Keratinocyte (primary cell): ENCODE measurements around the gene ADRB1. TPM values are rescaled to one million over a fixed set of nuclear protein-coding genes. Genes with fewer than 3 reads are reported as not detected.

Experiments used
- DNase-seq: peaks from one replicate; pipeline ENCODE4 v3.0.0-alpha.2; 2011; ENCODE audit warnings: low read depth, missing footprints, low spot score
- FAIRE-seq: peaks from 2 replicates; lab custom pipeline; 2011; peaks lifted over from hg19 to GRCh38; lab: Jason Lieb, UNC
- H2AFZ ChIP-seq: 2 replicates; pipeline ENCODE4 v1.6.0; 2012; ENCODE audit warnings: low read length, control low read depth, inconsistent platforms; ENCODE audit not compliant: control insufficient read depth
- H3K27ac ChIP-seq: 2 replicates; pipeline ENCODE4 v1.5.1; 2011; ENCODE audit warnings: low read length; ENCODE audit not compliant: control insufficient read depth, insufficient read depth
- H3K27me3 ChIP-seq: 3 replicates; pipeline ENCODE4 v1.6.0; 2011; ENCODE audit warnings: low read length; ENCODE audit not compliant: control insufficient read depth, insufficient read depth; ENCODE audit errors: extremely low read depth
- H3K36me3 ChIP-seq, 2 experiments: 2 replicates in 1 of 2; 3 replicates in 1 of 2; pipeline ENCODE4 v1.5.1; 2011; ENCODE audit warnings: low read length in 2 of 2, mild to moderate bottlenecking in 1 of 2; ENCODE audit not compliant: control insufficient read depth in 2 of 2, insufficient read depth in 2 of 2; ENCODE audit errors: extremely low read depth in 1 of 2
- H3K4me1 ChIP-seq: 3 replicates; pipeline ENCODE4 v1.5.1; 2011; ENCODE audit warnings: low read length; ENCODE audit not compliant: control insufficient read depth, insufficient read depth; ENCODE audit errors: extremely low read depth
- H3K4me2 ChIP-seq: 3 replicates; pipeline ENCODE4 v1.6.0; 2011; ENCODE audit warnings: low read depth, low read length; ENCODE audit not compliant: control insufficient read depth, insufficient read depth; ENCODE audit errors: extremely low read depth
- H3K4me3 ChIP-seq, 3 experiments: fragments of 200-600 bp in 1 of 3; sonication (generic) in 1 of 3; 2 replicates in 2 of 3; 3 replicates in 1 of 3; pipeline ENCODE4 v1.5.1; 2011 to 2016; ENCODE audit warnings: low read length in 3 of 3, mild to moderate bottlenecking in 3 of 3, control low read depth in 2 of 3, inconsistent platforms in 1 of 3, low read depth in 1 of 3, mixed read lengths in 1 of 3, mixed run types in 1 of 3, moderate library complexity in 1 of 3; ENCODE audit not compliant: control insufficient read depth in 2 of 3, insufficient read depth in 2 of 3; ENCODE audit errors: extremely low read depth in 1 of 3
- H3K79me2 ChIP-seq: 2 replicates; pipeline ENCODE4 v1.6.0; 2012; ENCODE audit warnings: low read length; ENCODE audit not compliant: control insufficient read depth, insufficient read depth
- H3K9ac ChIP-seq: 3 replicates; pipeline ENCODE4 v1.6.0; 2011; ENCODE audit warnings: low read length; ENCODE audit not compliant: control insufficient read depth, insufficient read depth; ENCODE audit errors: extremely low read depth
- H3K9me1 ChIP-seq: 3 replicates; pipeline ENCODE4 v1.6.0; 2011; ENCODE audit warnings: low read length; ENCODE audit not compliant: control insufficient read depth, insufficient read depth; ENCODE audit errors: extremely low read depth
- H3K9me3 ChIP-seq: 2 replicates; pipeline ENCODE4 v1.5.1; 2012; ENCODE audit warnings: low read depth, low read length; ENCODE audit not compliant: control insufficient read depth
- H4K20me1 ChIP-seq: 3 replicates; pipeline ENCODE4 v1.6.0; 2011; ENCODE audit warnings: low read length; ENCODE audit not compliant: control insufficient read depth, insufficient read depth; ENCODE audit errors: extremely low read depth
- CTCF ChIP-seq, 3 experiments: IDR thresholded peaks in 1 of 3; conservative IDR thresholded peaks in 1 of 3; optimal IDR thresholded peaks in 1 of 3; 2 replicates in 2 of 3; 3 replicates in 1 of 3; pipeline versions ENCODE3 to v1.5.1; 2011; ENCODE audit warnings: low read length in 3 of 3, mild to moderate bottlenecking in 3 of 3, moderate library complexity in 2 of 3, control low read depth in 1 of 3, inconsistent platforms in 1 of 3; ENCODE audit not compliant: insufficient read depth in 2 of 3; ENCODE audit errors: extremely low read depth in 1 of 3
- EZH2 ChIP-seq: IDR thresholded peaks from one replicate; pipeline ENCODE4 v1.6.1; 2012; ENCODE audit warnings: inconsistent platforms, mild to moderate bottlenecking, low read length, moderate library complexity
- dilution Hi-C: fragments of 300-500 bp; cut with MboI; formaldehyde crosslinking; loops from one replicate; pipeline ENCODE4 v1.7.0; 2020; ENCODE audit warnings: low sequenced_read_pairs; ENCODE audit not compliant: extremely low pct_ligation_motif_present
- polyA plus RNA-seq, 5 experiments: library from polyadenylated mRNA; depleted of rRNA in 3 of 5; stranded (reverse) in 3 of 5; stranded (forward) in 1 of 5; unstranded in 1 of 5; fragments of >200 nt; gene quantifications; 1 replicate in 1 of 5; 2 replicates in 3 of 5; 3 replicates in 1 of 5; pipeline versions ENCODE4 v1.2.1 to v1.2.3, GENCODE V29; 2011 to 2012; ENCODE audit warnings: missing spikeins in 2 of 5, low read depth in 1 of 5, low replicate concordance in 1 of 5

ADRB1 gene
- polyA plus RNA-seq, 1 donor (not counting 4 experiments of a cell fraction or from before 2014, with no cell fraction given), result 0.05 TPM

- Histone ChIP-seq H3K4me3 (no peak overlapping the region), H3K9ac (no peak overlapping the region), H4K20me1 (no peaks in the 10 kb centered on the region), H3K27me3 (no peaks in the 10 kb centered on the region), H2AFZ (no peak overlapping the region), H3K4me2 (peak overlapping the region; percentile 93), H3K9me3 (no peaks in the 10 kb centered on the region), H3K9me1 (no peaks in the 10 kb centered on the region), H3K27ac (peak overlapping the region; percentile 55), H3K79me2 (no peaks in the 10 kb centered on the region), H3K4me1 (peaks cover 15% of the 10 kb centered on the region), H3K36me3 (no peaks in the 10 kb centered on the region)
- dilution Hi-C loops, result no loop called here
- FAIRE-seq, result no peak
- DNase-seq, result no peak
- no peak for TF ChIP-seq CTCF (optimal IDR thresholded peaks at IDR 0.05 in 1 of 3, IDR thresholded peaks at IDR 0.05 in 1 of 3, conservative IDR thresholded peaks at IDR 0.05 in 1 of 3; ENCODE audit: extremely low read depth in 1 of 3, insufficient read depth in 2 of 3, low read length in 3 of 3)
- no peak for TF ChIP-seq EZH2
Measured at GRCh38 chr10:114060456-114060855, 16.8 kb downstream of the ADRB1 start.

- H3K9me3 ChIP-seq, result no peaks in the 10 kb centered on the region
- peaks cover 15% of the 10 kb centered on the region for H3K4me1 ChIP-seq
- peak overlapping the region; percentile 71 for H3K27ac ChIP-seq
- peak overlapping the region; percentile 93 for H3K4me2 ChIP-seq
- no peaks in the 10 kb centered on the region for H3K79me2 ChIP-seq
- no peak for TF ChIP-seq EZH2
- TF ChIP-seq CTCF (optimal IDR thresholded peaks at IDR 0.05 in 1 of 3, IDR thresholded peaks at IDR 0.05 in 1 of 3, conservative IDR thresholded peaks at IDR 0.05 in 1 of 3; ENCODE audit: extremely low read depth in 1 of 3, insufficient read depth in 2 of 3, low read length in 3 of 3), result no peak
- no peaks in the 10 kb centered on the region for H3K36me3 ChIP-seq
- H3K9ac ChIP-seq, result no peak overlapping the region
- peak overlapping the region; percentile 50 for H2AFZ ChIP-seq
- H4K20me1 ChIP-seq, result no peaks in the 10 kb centered on the region
- H3K4me3 ChIP-seq, result peak overlapping the region in 1 of 3 experiments; percentile 50
- no peaks in the 10 kb centered on the region for H3K9me1 ChIP-seq
- FAIRE-seq (peak; percentile 97), DNase-seq (peak; percentile 59)
- dilution Hi-C loops, result no loop called here
- H3K27me3 ChIP-seq, result no peaks in the 10 kb centered on the region
Measured at GRCh38 chr10:114061148-114061547, 17.5 kb downstream of the ADRB1 start.
